T-helper 2 cell treated with Interferon-gamma antibody and Interleukin-4, amounts not matched to agents 5 μg/mL and 100 μg/mL, for 36 hours (primary cell): ENCODE measurements around the gene OR10A2.
"Not testable (repeated sequence)": the region's sequence is repeated elsewhere in the genome, so short reads cannot be mapped to it uniquely, and the experiment has no call there.

Experiments
- DNase-seq: peaks from one replicate; pipeline ENCODE4 v3.0.0; 2021; ENCODE audit warnings: low spot score
- H3K27ac Mint-ChIP-seq: one replicate; pipeline ENCODE4 v1.8.0; 2021; ENCODE audit warnings: mild to moderate bottlenecking, mixed read lengths
- H3K27me3 Mint-ChIP-seq: one replicate; pipeline ENCODE4 v1.8.0; 2021; ENCODE audit warnings: low read depth, mixed read lengths
- H3K36me3 Mint-ChIP-seq: one replicate; pipeline ENCODE4 v1.8.0; 2021; ENCODE audit warnings: low read depth, mixed read lengths
- H3K4me1 Mint-ChIP-seq: one replicate; pipeline ENCODE4 v1.8.0; 2021; ENCODE audit warnings: low read depth, mixed read lengths
- H3K4me3 Mint-ChIP-seq: one replicate; pipeline ENCODE4 v1.8.0; 2022; ENCODE audit warnings: mild to moderate bottlenecking, moderate library complexity, mixed read lengths
- H3K9me3 Mint-ChIP-seq: one replicate; pipeline ENCODE4 v1.8.0; 2021; ENCODE audit warnings: mixed read lengths

The OR10A2 gene

DNA sequence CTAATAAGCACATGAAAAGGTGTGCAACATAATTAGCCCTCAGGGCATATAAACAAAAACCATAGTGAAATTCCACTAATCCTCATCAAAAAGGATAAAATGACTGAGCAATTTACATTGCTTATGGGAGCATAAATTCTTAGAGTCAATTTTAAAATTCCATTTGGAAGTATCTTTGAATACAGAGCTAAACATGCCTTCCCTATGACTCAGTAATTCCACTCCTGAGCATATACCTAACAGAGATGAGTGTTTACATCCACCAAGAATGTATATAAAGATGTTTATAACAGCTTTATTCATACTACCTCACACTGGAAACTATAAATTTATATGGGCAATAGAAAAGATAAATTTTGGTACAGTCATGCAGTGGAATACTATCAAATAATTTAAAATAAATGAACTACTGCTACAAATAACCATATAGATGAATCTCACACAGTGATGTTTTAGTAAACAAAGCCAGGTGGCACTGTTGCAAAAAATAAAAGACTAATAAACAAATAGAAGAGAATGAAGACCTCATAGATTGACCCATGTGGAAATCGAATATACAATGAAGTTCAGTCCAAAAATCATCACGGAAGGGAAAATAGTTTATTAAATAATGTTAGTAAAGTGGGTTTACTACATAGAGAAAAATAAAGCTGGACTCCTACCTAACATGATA lies 37.6 kb downstream of the OR10A2 start:
- Mint-ChIP-seq H3K36me3 (no peaks in the 10 kb centered on the region), H3K27me3 (no peaks in the 10 kb centered on the region)
- no peak for DNase-seq

DNA sequence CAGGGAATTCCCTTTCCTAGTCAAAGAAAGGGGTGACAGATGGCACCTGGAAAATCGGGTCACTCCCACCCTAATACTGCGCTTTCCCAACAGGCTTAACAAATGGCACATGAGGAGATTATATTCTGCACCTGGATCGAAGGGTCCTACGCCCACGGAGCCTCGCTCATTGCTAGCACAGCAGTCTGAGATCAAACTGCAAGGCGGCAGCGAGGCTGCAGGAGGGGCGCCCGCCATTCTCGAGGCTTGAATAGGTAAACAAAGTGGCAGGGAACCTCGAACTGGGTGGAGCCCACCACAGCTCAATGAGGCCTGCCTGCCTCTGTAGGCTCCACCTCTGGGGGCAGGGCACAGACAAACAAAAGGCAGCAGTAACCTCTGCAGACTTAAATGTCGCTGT lies 41.9 kb downstream of the OR10A2 start:
- H3K4me3 Mint-ChIP-seq, H3K4me1 Mint-ChIP-seq, H3K36me3 Mint-ChIP-seq, H3K27ac Mint-ChIP-seq, H3K9me3 Mint-ChIP-seq, DNase-seq, H3K27me3 Mint-ChIP-seq: not testable (repeated sequence)

More for the DNA sequence above, 37.6 kb downstream of the OR10A2 start:
- H3K27ac Mint-ChIP-seq = no peak overlapping the region
- no peaks in the 10 kb centered on the region for H3K9me3 Mint-ChIP-seq
- no peak overlapping the region for H3K4me3 Mint-ChIP-seq
- no peaks in the 10 kb centered on the region for H3K4me1 Mint-ChIP-seq

DNA sequence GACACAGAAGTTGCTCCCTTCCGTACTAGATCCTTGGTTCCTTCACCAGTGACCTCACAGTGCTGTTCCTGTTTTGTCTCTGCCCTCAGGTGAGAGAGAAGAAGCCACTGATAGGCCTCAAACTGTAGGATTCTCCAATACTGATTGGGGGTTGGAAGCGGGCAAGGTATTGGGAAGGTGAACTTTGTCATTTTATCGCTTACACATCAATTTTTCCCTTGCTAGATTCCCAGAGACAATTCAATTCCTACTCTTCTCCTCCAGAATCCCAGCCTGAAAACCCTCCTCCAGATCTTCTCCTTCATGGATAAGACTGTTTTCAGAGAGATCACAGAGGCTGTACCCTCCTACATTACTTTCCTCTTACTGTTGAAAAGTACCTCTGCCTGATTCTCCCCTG lies 48.5 kb downstream of the OR10A2 start:
- Mint-ChIP-seq H3K27ac (no peak overlapping the region), H3K27me3 (no peaks in the 10 kb centered on the region), H3K36me3 (no peaks in the 10 kb centered on the region), H3K9me3 (no peaks in the 10 kb centered on the region), H3K4me1 (no peaks in the 10 kb centered on the region), H3K4me3 (no peak overlapping the region)
- DNase-seq = no peak

DNA sequence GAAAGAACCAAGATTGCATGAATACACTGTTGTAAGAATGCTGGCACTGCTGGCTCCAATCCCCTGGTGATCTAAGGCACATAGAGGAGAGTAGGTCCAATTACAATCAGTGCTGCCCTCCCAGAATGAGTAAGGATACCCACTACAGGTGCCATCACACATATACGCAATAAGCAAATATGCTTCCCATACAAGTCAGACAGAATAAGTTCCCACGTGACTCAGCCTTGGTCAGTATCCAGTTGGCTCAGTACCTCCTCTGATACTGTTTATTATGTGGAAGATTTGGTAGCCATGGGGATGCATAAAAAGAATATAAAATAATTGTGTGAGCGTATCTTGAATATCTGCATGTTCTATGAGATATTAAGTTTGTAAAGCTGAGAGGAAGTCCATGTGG lies 49.1 kb downstream of the OR10A2 start:
- Mint-ChIP-seq H3K36me3 (no peaks in the 10 kb centered on the region), H3K27me3 (no peaks in the 10 kb centered on the region), H3K4me3 (no peak overlapping the region), H3K9me3 (no peaks in the 10 kb centered on the region), H3K4me1 (no peaks in the 10 kb centered on the region), H3K27ac (no peak overlapping the region)
- DNase-seq = no peak

DNA sequence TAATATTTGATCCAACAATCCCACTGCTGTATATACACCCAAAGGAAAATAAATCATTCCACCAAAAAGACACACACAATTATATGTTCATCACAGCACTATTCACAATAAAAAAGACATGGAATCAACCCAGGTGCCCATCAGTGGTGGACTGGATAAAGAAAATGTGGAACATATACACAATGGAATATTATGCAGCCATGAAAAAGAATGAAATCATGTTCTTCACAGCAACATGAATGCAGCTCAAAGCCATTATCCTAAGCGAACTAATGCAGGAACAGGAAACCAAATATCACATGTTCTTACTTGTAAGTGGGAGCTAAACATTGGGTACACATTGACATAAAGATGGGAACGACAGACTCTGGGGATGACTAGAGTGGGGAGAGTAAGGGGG lies 56.8 kb downstream of the OR10A2 start:
- Mint-ChIP-seq H3K27ac (no peak overlapping the region), H3K4me1 (no peaks in the 10 kb centered on the region), H3K4me3 (no peak overlapping the region), H3K36me3 (no peaks in the 10 kb centered on the region), H3K27me3 (peaks cover 7% of the 10 kb centered on the region), H3K9me3 (no peaks in the 10 kb centered on the region)
- DNase-seq = no peak

DNA sequence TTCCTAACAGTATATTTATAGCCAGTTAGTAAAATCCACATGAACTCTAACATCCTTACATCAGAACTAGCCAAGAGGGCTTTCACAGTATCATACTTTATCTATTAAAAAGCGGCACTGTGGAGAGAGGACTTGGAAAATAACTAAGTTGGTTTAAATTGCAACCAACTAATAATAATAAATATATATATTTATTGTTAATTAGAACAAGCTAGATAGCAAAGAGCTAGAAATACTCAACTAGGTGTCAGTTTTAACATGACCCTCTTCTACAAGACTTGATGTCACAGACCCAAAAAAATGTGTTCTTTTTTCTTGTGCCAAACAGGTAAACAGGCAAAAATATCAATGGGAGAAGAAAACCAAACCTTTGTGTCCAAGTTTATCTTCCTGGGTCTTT lies 57.8 kb downstream of the OR10A2 start, which contains the start of gene OR2D3:
OR2D3 (plus strand) TSS at position 301 of the 400 bp plus-strand sequence; CDS start at position 301, 0 bp downstream.
- Mint-ChIP-seq H3K36me3 (no peaks in the 10 kb centered on the region), H3K27ac (no peak within 1 kb of the TSS), H3K4me3 (no peak within 1 kb of the TSS), H3K9me3 (no peaks in the 10 kb centered on the region), H3K27me3 (peaks cover 10% of the 10 kb centered on the region), H3K4me1 (peaks cover 3% of the 10 kb centered on the region)
- no peak for DNase-seq
